HG03103 (cell line): ENCODE data around the gene RIMKLA.

Experiments
- ATAC-seq: cut with Tn5 transposase; IDR thresholded peaks from one replicate; pipeline ENCODE4 v1.9.1; 2021; ENCODE audit warnings: low read depth; ENCODE audit not compliant: unreplicated experiment

Gene RIMKLA, protein sequence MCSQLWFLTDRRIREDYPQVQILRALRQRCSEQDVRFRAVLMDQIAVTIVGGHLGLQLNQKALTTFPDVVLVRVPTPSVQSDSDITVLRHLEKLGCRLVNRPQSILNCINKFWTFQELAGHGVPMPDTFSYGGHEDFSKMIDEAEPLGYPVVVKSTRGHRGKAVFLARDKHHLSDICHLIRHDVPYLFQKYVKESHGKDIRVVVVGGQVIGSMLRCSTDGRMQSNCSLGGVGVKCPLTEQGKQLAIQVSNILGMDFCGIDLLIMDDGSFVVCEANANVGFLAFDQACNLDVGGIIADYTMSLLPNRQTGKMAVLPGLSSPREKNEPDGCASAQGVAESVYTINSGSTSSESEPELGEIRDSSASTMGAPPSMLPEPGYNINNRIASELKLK

DNA sequence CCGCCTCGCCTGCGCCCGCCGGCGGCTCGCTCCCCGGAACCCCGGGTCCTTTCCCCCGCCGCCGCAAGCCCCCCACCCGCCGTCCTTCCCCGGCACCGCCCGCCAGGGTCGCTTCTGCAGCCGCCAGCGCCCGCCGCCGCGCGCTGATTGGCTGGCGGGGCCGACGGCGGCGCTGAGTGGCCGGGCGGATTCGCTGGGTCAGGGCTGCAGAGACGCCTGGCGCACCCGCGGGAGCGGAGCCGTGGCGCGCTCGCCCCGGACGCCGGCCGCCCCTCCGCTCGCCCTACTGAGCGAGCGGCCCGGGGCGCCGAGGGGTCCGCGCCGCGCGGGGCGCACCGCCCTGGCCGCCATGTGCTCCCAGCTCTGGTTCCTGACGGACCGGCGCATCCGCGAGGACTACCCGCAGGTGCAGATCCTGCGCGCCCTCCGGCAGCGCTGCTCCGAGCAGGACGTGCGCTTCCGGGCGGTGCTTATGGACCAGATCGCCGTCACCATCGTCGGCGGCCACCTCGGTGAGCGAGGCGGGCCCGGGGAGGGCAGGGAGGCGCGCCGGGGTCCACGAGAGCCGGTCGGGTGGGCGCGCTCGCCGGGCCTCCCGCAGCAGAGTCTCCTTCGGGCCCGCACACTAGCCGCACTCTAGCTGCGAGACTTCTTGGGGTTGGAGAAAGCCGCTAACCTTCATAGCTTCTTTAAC, at the start of gene RIMKLA:
Gene RIMKLA (plus strand): TSS at position 207 of the 694 bp plus-strand sequence. CDS start 143 bp downstream, at position 350.
- peak; percentile 70 for ATAC-seq

GRCh38 chr1:42332877-42333276, 47.7 kb upstream of the RIMKLA start:
- ATAC-seq, result no peak

DNA sequence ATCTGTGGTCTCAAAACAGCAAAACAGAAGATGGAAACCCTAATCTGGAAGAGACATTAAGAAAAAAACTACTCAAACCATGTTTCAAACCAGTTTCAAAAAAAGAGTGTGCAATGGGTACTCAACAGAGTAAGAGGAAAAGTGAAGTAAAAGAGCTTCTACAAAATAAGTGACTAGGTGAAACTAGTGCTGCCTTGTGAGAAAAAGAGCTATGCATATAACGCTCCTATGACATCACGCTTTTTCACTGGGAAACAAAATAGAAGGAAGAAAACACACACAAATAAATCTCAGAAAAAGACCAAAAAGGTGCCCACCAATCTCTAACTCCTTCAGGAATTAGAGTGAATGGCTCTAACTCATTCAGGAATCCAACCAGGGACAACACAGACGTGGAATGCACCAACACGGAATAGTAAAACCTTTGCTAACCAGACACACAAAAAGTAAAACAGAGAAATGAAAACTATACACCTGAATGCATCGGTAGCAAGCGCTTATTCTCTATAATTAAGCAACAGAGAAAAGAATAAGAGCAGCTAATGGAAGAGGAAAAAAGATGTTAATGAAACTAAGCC, 46.8 kb upstream of the RIMKLA start:
- no peak for ATAC-seq

- peak; percentile 36 for ATAC-seq
Measured at GRCh38 chr1:42334240-42335049, 46.1 kb upstream of the RIMKLA start.

DNA sequence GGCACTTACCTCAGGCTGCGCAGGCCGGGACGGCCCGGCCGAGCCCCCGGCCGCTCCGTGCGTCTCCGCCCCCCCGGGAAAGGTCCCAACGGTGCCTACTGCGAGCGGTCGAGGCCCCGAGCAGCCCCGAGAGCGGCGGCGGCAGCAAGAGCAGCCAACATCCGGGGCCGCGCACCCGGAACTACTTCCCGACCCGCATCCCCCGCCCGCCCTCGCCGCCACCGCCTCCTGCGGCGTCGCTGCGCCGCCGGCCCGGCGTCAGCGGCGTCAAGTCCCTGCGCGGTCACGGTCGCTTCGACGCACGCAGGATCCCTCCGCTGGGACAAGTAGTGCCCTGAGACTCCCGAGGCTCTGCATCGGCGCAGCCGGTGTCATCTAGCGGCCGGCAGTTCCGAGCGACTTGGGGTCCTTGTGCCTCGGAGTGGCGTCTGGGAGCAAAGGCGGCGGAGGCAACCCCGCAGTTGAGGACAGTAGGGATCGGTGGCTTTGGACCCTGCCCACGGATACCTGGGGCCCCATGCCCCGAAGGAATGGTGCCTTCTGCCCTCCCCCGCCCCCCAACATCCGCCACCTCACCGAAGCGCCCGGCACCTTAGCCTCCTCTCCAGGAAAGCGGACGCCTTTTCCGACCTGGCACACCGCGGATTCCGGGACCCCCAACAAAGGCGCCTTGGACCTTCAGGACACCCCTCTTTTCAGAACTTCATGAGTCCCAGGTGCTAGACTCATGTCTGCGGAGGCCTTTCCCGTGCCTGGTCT, 45.4 kb upstream of the RIMKLA start, which contains the start of gene FOXJ3:
Gene FOXJ3 (minus strand): TSS at position 186 of the 759 bp plus-strand sequence. CDS start 24,142 bp downstream, outside the sequence.
- ATAC-seq, result peak; percentile 64

DNA sequence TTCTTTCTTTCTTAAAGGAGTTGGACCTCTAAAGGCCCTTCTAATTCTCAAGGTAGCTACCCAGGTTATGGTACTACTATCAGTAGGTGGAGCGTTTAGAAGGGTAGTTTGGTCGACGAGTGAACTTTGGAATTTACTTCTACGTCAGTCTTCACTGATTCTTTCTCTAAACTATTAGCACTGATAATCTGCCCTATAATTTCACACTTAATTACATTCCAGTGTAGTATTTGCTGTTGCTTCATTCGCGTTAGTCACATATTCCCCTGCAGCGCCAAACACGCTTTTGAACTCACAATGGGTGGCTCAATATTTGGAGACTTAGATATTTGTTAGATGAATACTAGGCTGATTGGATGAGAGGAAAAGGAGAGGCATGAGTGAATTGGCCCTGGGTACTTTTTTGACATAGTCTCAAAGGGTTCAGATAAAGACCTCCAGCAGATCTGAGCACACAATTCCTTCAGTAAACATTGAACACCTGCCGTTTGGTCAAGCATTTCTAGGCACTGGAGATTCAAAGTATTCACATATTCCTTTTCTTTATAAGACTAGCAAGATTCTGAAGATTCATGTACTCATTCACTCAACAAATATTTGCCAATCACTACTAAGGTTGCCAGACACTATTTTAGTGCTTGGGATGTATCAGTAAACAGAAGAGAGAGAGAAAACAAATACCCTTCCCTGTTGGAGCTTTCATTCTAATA, 44.6 kb upstream of the RIMKLA start:
- no peak for ATAC-seq

GRCh38 chr1:42336978-42337377, 43.6 kb upstream of the RIMKLA start:
- no peak for ATAC-seq

GRCh38 chr1:42340093-42340492, 40.5 kb upstream of the RIMKLA start:
- no peak for ATAC-seq

DNA sequence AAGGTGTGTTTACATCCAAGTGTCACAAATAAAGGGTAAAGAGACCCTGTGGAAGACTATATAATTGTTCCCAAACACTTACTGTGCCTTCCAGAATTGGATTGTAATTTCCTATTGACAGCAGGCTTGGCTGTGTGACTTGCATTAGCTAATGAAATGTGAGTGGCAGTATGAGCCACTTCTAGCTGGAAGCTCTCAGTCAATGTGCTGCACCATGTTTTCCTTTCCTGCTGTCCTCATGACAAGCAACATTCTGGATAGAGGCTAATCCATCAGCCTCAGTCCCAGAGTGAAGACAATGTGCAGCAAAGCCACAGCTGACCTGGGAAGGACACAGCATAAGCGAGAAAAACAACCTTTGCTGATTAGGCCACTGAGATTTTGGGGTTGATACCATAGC, 39.7 kb upstream of the RIMKLA start:
- no peak for ATAC-seq

DNA sequence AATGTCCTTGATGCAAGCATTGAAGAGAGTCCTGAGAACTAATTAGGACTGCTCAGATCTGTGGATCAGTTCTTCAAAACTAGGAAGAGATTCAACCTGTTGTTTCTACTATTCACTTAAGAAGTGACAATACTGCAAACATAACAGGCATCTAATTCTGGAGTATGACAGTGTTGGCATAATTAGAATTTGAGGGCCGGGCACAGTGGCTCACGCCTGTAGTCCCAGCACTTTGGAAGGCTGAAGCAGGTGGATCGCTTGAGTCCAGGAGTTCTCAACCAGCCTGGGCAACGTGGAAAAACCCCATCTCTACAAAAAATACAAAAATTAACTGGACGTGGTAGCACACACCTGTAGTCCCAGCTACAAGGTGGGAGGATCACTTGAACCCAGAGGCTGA, 37.5 kb upstream of the RIMKLA start:
- ATAC-seq, result no peak

DNA sequence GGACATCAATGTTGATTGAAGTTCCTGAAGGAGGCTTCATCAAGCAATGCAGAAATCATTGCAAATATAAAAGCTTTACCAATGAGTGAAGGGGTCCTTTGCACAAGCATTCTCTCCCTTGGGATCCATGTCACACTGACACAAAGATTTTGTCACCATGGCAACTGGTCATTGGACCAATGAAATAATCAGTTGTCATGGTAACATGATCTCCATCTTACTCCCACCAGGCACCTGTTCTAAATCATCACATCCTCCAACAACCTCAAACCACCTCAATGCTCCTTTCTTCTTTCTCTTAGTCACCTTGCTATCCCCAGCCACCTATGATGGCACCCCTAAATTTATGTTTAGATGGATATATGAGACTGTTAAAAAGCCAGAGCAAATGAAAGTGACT, 32.1 kb upstream of the RIMKLA start:
- ATAC-seq, result no peak

DNA sequence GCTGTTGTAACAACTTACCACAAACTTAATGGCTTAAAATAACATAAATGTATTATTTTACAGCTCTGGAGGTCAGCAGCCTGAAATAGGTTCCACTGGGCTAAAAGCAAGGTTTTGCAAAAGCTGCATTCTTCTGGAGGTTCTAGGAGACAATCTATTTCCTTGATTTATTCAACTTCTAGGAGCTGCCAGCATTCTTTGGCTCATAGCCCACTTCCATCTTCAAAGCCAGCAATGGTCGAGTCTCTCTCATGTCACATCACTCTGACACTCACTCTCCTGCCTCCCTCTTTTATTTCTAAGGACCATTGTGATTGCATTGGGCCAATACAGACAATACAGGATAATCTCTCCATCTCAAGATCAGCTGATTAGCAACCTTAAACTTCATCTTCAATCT, 30.5 kb upstream of the RIMKLA start:
- ATAC-seq, result no peak

- ATAC-seq, result no peak
Measured at GRCh38 chr1:42358791-42359190, 21.8 kb upstream of the RIMKLA start.

DNA sequence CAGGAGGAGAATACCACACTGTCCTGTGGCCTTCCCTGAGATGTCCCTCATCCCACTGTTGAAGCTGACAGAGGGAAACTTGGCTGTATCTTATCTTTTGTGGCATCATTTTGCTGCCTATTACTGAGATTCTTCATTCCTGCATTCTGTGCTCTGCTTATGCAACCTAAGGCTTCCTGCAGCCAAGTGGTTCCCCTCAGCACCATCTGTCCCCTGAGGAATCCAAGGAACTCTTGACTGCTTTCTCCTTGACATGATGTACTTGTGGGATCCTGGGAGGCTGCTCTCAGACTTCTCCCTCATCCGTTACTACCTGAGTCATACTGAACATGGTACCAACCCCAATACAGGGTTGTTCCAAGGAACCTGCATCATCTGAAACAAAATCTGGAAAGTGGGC, 21.1 kb upstream of the RIMKLA start:
- no peak for ATAC-seq

DNA sequence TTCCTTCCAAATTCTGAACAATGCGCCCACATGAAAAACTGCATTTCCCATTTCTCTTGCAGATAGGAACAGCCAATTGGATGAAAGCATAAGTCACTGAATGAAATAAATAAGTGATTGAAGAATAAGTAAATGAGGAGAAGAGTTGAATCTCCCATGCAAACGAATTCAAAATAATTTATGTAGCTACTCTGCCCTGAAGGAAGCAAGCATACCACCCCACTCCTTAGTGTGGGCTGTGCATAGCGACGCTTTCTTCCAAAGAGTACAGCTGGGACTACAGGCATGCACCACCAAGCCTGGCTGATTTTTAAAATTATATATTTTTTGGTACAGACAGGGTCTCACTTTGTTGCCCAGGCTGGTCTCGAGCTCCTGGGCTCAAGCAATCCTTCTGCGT, 16.5 kb upstream of the RIMKLA start:
- no peak for ATAC-seq

GRCh38 chr1:42364542-42364941, 16.1 kb upstream of the RIMKLA start:
- ATAC-seq, result no peak

DNA sequence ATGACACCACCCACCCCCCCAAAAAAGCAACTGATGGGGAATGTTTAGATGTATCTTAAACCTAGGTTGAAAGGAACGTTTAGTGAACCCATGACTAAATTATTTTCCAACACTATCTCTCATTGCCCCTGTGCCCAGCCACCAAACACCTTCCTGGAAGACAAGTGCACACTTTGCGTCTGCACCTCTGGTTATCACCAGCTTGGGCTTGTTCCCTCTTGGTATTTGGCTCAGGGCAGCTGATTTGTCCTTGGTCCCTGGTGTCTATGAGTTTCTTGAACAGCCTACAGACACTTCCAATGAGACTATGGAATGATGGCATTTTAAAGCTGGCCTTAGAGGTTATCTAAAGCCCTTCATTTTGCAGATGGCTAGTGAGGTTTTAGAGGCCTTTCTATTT, 15.5 kb upstream of the RIMKLA start:
- no peak for ATAC-seq

GRCh38 chr1:42368096-42368795, 12.3 kb upstream of the RIMKLA start:
- no peak for ATAC-seq

GRCh38 chr1:42369471-42369870, 11.1 kb upstream of the RIMKLA start:
- ATAC-seq, result no peak
